ENCODE measurements around the gene DIP2C.

The DIP2C gene

DNA sequence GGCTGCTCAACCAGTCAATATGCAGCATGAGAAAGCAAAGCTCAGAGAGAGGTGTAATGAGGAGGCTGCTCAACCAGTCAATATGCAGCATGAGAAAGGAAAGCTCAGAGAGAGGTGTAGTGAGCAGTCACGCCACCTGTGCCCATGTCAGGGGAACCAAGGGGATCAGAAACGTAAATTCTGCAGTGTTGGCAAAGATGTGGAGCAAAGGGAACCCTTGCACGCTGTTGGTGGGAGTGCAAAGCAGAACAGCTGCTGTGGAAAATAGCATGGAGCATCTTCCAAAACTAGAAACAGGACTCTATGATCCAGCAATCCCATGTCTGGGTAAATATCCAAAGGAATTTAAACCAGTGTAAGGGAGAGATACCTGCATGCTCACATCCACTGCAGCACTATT is 194.9 kb downstream of the DIP2C start:
- no peak for ATAC-seq
- DNase-seq: no peak

DNA sequence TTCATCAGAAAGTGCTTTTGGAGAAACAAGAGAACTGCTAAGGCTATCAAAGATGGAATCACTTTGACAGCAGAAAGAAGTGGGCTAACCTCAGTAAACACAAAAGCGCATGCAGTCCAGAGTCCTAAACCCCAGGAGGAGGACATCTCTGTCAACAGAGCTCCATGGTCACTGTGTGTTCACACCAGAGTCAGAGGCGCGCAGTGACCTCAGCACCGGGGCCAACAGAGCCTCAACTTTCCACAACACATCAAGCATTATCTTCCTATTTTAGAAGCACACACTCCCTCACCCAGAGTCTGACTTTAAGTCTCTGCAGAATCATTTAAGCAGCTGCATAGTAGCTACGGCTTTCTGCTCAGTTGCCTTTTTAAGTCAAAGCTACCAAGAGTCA is 195.3 kb downstream of the DIP2C start:
- DNase-seq (no peak), ATAC-seq (no peak)

DNA sequence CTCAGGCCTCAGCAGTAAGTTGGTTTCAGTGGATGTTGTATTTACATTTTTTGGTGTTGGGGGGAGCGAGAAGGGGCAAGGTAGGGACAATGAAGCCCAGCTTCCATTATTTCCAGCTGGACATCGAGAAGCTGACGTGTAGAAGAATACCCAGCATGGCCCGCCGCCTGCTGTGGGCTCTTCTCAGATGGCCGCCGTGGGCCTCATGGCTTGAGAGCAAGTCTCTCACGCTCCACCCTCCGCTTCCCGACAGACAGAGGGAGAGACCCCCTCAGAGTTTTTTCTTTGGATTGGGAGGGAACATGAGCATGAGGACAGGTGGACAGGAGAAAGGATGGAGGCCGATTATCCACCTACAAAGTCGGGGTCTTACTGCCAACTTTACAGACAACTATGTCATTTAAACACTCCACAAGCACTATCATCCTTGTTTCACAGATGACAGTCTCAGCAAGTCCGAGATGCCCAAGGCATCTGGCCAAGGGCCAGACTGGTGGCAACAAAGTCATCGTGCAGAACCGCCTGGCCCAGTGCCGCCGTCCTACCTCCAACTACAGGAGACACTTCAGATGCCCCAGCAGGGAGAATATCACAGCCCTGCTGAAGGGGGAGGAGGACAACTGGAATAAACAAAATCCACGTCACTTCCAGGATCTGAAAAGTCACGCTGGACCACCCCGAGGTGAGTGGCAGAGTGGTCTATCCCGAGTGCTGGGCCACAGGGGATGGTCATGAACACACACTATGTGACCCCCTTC is 195.9 kb downstream of the DIP2C start:
- DNase-seq (no peak), ATAC-seq (no peak)

DNA sequence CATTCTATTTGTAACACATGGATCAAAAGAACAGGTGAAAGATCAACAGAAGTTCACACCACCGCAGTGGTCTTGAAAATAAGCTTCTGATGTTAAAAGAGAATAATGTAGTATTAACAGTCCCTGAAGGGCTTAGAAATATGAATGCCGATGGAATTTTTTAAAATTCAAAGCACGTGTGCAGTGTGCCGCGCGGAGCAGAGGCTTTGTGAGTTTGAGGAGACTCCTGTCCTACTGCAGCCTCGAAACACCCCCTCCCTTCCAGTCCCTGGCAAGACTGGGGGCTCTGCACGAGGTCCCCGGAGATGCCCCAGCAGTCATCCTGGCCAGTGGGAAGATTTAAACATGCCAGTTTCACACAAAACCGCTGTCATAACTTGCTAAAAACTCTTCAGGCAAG is 196.6 kb downstream of the DIP2C start:
- DNase-seq (no peak), ATAC-seq (no peak)

DNA sequence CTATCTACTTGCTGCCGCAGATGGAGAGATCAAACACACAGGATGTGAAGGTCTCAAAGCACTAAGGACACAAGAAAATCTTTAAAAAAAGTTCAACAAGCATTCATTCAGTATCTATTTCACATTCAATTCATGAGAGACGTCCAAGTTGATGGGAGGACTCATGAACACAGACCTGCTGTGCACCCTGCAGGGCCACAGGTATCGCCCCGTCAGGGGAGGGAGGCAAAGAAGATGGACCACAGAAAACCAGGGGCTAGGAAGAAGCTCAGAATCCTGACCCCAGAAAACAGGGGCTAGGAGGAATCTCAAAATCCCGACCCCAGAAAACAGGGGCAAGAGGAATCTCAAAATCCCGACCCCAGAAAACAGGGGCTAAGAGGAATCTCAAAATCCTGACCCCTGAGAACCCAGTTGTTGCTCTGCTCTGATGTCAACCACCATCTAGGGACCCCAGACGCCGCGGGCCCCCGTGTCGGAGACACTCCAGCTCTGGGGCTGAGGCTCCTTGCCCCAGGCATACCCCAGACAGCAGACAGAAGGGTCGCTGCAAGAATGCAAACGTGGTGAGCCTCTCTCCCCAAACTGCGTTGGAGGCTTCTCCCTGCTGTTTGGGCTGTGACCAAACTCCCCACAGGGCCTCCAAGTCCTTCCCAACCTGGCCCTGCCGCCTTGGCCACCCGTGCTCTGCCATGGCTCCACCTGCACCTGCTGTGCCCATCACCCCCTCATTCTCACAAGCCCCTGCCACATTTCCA is 197.6 kb downstream of the DIP2C start:
- ATAC-seq (no peak), DNase-seq (no peak)

DNA sequence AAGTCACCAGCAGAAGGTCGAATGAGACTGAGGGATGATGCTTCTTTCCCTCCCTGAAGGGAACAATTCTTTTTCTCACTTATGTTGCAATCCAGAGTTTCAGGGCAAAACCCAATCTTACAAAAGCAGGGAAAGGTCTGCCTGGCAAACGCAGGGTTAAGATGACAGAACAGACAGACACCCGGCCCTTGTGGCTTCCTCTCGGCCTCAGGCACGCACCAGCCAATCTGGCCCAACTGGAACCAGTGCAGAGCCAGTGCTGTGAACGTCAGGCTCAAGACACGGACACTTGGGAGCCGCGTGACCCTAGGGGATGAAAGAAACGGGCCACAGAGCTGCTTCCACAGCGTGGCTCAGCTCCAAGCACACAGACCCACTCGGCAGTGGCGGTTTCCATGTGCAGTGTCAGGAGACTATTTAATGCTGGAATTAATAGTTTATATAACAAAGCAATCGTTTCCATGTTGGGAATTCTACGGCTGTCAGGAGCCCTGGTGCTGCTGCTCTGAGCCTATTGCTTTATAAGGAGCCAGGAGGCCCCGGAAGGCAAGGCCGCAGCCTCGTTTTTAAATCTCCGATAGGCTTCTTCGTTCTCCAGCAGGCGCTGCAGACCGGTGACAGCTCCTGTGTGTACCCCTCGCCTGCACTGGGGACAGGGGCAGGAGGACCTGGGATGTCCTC is 198.4 kb downstream of the DIP2C start:
- DNase-seq: no peak

DNA sequence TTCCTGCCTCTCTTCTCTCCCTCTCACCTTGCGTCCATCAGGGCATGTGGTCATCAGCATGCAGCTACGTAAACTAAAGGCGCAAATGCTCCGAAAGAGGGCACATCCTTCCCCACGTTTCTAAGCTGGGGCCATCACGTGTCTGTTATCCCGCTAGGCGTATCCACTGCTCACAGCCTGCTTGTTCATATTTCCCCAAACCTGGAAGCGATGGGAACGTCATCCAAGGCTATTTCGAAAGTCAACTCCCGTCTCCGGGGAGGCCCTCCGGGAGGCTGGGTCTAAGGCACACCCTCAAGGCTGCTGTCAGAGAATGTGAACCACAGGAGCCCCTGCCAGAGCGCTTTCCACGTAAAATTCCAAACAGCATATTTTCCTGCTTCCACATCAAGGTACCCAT is 199.2 kb downstream of the DIP2C start:
- DNase-seq (no peak), ATAC-seq (no peak)

More for the DNA sequence above, 198.4 kb downstream of the DIP2C start:
- ATAC-seq: no peak

DNA sequence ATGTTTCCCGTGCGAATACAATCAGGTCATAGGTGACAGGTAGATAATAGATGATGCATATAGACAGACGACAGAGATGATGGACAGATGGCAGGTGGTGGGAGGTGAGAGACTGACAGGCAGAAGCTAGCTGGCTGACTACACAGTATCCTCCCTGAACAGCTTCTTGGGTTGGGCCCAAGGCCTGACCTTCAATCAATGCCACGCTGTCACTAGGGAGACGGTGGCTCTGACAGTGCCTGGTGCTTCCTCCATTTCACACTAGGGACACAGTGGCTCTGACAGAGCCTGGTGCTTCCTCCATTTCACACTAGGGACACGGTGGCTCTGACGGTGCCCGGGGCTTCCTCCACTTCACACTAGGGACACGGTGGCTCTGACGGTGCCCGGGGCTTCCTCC is 200.1 kb downstream of the DIP2C start:
- no peak for DNase-seq

DNA sequence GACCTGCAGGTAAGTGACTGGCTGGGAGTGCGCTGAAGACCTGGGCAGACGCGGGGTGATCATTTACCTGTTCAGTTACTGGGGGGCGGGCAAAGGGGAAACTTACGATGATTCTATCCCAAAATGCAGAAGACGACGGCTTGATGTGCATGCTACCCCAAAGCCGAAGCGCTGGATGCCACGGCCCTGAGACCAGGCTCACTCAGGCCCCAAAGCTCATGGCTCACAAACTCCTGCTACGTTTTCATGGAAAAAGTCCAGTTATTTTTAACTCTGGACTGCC is 200.6 kb downstream of the DIP2C start:
- no peak for DNase-seq
- no peak for ATAC-seq

More for the DNA sequence above, 200.1 kb downstream of the DIP2C start:
- no peak for ATAC-seq

DNA sequence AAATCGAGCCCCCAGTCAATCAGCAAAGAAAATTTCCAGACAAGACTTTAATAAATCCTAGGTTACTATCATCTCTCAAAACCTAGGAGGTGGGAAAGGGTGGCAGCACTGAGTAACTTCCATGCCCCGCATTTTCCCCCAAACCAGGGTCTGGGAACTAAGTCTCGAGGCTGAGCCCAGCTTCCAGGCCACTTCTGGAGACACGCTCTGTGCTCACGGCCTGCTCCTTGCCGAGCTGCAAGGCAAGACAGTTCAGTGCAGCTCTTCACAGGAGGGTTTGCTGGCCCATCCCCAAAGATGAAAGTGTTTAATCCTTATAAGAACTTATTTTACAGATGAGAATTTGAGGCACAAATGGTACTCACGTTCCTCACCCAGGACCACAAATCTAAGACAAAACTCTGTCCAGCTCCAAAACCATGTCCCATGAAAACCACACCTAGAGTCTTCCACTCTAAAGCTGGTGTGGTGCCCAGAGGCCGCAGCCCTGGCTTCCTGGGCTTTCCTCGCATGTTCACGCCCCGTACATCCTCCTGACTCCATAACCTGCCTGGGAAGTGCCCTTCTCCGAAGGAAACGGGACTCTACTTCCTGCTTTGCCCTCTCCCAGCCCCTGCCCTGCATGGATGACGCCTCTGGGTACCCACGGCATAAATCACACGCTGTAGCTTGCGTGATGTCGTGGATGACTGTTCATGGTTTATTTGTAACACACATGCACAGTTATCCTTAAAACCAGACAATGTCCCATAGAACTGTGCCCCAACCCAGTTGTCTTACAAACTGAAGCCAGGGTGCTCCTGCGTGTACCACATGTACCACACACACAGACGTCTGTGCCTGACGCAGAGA is 201.2 kb downstream of the DIP2C start:
- DNase-seq: no peak
- ATAC-seq: no peak

DNA sequence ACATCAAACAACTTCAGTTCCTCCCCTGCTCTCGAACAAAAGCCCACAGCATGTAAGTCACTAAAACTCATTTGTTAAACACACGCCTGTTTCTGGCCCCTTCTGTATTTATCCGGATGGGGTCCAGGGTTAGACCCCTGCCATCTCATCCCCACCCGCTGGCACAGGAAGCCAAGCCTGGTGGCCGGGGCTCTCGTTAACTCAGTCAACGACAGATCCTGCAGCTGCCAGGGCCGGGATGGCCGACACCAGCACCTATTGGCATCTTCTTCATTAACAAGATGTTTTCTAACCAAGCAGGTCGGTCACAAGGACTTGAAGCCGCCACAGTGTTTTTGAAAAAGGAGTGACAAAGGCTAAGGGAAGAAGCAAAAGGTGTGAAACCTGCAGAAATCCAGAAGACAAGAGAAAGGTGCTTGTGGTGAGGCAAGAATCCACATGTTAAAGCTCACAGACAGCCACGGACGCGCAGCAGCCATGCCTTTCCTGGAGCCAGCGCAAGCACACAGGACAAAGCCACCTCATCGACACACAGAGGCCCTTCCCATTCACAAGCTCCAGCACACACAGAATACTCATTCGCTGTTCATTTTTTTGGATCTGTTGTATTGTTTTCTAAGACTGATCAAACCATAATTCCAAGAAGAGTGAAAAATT is 202.7 kb downstream of the DIP2C start:
- no peak for ATAC-seq
- DNase-seq: no peak

DNA sequence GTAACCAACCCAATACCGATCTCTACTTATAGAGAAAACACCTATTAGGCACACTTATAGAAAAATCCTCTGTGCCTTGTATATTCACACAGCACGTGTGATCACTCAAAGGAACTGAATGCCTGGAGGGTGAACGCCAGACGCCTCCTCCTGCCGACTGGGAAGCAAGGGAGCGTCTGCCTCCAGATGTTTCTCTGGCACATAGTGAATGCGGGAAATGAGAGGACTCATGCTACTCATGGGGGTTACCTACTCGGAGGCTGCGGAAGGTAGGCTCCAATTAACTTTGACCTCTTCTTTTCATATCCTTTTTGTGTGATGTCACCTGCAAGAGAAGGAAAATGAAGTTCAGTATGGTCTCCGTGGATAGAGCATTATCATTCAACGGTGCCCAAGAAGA is 203.3 kb downstream of the DIP2C start:
- no peak for ATAC-seq
- no peak for DNase-seq

DNA sequence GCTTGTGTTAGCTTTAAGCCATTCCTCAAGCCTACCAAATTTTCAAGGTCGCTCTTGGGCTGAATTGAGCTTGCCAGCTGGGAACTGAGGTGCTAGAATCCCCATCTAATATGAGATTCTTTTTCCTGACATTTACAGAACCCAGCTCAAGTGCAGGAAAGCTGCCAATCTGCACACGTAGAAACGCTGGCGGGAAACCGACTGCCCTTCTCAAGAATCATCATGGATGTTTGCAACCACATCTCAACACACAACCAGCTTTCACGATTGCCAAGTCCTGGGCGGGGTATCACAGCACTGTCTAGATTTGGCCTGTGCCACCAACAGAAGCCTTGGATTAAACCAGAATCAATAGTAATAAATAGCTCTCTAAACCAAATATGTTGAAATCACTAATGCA is 203.7 kb downstream of the DIP2C start:
- DNase-seq (no peak), ATAC-seq (no peak)

DNA sequence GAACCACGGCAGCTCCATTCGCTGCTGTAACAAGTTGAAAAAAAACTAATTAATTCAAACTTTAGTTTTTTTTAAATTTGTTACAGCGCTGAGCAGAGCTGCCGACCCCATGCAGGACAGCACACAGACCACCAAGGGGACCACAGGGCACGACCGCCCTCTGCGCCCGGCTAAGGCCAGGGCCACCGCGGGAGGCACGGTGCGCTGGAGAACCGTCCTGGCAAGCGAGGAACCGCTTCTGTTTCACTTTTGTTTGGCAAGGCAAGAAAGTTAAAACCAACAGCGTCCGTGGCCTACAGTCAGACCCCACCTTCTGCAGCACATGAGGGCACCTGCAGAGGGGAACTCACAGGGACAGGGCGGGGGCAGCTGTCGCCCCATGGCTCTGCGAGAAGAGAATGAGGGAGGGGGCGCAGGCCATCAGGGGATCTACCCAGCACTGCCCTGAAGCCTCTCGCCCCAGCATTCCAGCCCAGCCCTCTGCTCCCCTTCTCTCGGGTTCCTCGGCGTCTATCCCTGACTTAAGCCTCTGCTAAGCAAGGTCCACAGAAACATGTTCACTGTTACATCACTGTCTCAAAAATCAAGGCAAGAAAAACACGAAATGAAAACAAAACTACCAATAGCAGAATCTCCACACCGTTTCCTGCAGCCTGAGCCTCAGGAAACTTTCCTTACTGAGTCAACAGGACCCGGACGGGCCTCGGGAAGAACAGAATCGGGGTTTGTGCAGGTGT is 204.4 kb downstream of the DIP2C start:
- peak; percentile 30 for ATAC-seq
- DNase-seq: peak; percentile 19

DNA sequence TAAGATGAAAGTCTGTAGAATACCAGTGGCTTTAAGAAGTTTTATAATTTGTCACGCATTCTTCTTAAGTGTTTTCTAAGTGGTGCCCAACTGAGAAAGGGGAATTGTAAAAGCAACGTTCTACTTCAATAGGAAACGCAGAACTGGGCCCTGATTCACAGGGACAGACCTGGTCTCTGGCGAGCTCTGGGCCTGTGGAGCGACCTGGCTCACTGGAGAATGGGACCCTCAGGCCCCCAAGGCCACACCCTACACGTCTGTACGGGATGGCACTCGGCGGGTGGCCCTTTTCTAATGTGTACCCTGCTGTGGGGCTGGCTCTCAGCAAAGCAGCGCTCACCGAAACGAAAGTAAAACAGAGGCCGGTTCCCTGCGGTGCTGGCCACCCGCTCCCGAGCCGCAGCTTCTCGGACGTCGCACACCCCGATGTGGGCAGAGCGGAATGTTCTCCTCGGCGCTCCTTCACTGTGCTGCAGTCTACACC is 205.0 kb downstream of the DIP2C start:
- DNase-seq (peak; percentile 21), ATAC-seq (no peak)

DNA sequence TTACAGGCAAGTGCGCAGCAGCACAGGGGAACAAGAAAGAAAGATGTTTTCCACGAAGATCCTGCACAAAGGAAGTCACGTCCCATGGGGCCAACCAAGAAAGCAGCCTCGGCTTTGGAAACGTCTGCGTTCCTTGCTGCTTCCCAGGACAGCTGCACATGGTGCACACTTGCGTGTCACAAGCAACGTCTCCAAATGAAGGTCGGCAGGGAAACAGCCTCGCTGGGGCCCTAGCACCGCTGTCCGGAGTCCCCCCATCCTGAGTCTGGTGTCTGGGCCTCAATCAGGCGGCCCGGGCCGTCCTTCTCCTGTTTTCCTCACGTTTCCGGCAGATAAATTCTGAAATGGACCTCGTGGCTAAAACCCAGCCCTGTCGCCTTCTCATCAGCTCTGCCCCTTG is 206.2 kb downstream of the DIP2C start:
- ATAC-seq: no peak
- DNase-seq: no peak

DNA sequence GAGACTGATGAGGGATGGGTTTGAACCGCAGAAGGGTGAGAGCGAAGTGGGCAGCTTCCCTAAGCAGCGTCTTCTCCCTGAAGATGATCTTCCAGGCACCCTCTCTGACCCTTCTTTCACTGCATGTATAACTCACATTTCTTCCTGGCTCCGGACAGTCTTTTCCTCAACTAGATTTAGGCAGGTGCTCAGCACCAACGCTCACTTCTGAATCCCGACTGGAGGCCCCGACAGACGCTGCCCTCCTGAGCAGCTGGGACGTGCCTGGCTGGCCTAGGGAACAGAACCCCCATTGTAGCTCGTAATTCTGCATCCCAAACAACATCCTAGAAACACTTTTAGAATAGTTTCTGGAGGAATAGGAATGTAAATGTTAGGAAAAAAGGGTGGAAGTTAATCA is 206.6 kb downstream of the DIP2C start:
- ATAC-seq (no peak), DNase-seq (no peak)

DNA sequence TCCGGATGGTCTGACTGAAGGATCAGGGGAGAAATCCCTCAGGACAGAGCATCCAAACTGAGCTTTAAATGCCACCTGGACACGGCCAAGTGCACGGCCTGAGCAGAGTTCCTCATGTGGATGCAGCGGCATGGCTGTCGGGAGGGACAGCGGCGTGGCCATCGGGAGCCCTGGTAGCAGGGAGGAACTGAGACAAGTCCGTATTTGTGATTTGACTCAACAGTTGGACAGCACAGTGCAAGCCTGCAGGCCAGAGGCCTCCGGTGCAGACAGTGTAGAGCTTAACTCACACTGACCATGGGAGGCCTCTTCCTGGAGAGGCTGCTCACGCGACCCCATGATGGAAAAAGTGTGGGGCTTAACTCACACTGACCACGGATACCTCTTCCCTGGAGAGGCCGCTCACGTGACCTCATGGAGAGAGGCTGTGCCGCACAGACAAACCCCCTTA is 207.4 kb downstream of the DIP2C start:
- DNase-seq (no peak), ATAC-seq (no peak)

DNA sequence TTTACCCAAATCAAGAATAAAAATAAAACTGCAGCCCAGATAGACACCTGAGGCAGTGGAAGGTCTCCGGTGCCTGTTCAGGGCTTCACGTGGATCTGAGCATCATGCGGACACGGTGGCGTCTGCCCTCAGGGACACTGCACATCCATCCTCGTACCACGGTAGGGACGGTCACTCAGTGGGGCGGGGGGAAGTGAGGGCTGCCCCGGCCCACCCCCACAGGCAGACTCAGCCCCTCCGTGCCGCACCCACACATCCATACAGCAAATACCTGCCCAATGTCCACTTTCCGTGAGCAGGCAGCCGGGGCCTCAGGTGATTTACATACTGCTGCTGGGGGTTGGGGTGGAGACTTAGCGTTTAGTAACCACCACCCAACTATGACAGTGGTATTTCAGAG is 207.8 kb downstream of the DIP2C start:
- ATAC-seq (no peak), DNase-seq (no peak)

DNA sequence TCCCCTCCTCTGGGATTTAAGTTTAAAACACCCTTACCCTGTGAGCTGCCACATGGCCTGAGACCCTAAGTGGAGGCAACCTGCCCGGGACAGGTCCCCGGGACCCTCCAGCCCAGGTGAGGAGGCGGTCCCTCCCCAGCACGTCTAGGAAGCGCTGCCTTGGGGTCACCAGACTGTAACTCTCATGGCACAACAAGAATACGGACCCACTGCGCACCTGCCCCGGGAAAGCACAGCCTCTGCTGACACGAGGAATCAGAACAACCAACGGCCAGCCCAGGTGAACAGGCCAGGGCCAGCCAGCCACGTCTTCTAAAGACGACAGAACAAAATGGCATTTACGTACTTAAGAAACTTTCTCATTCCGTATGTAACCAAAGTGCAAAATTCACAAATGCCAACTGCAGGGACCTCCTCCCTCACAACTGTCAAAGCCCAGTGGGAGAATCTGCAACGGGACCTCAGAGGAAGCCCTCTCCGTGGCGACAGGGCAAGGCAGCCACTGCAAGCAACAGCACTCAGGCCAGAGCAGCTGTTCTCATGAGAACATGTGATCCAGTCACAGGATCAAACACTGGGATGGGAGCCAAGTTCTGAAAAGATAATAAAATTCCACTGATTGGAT is 208.4 kb downstream of the DIP2C start:
- no peak for DNase-seq

DNA sequence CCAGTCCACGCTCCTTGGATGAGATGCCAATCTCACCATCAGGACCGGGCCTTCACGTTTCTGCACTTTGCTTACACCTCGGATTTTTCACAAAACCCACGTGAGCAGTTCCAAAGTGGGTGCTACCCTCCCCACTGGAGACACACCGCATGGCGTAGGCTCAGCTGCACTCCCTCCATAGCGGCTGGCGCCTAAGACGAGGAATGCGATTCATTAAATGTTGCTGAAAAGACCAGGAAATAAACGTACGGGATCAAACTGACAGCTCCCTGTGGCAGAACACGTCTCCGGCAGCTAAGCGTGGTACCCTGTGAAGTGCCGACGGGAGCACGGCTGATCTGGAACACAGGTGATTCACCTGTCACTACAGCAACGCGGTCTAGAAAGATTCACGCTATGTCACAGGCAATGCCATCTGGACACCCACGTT is 209.0 kb downstream of the DIP2C start:
- ATAC-seq: no peak
- no peak for DNase-seq

More for the DNA sequence above, 208.4 kb downstream of the DIP2C start:
- ATAC-seq: no peak

Data from stimulated activated naive CD8-positive, alpha-beta T cell treated with anti-CD3 and anti-CD28 coated beads, Interleukin-15, Interleukin-2, amounts not matched to agents 100 U/mL and 50 U/mL, for 24 hours (primary cell).